H1 (cell line): ENCODE measurements around the gene ZNF232. TPM values are rescaled to one million over a fixed set of nuclear protein-coding genes. Genes with fewer than 3 reads are reported as not detected.

ENCODE experiments used
- ATF3 ChIP-seq: IDR thresholded peaks from 2 replicates; pipeline ENCODE4 v1.6.1; 2011; ENCODE audit warnings: low read depth, mild to moderate bottlenecking, low read length; ENCODE audit not compliant: insufficient read depth
- BACH1 ChIP-seq: IDR thresholded peaks from 2 replicates; pipeline ENCODE4 v1.6.1; 2012; ENCODE audit warnings: low read length, improper control_type of control experiment
- CHD2 ChIP-seq: IDR thresholded peaks from 2 replicates; pipeline ENCODE4 v1.6.1; 2012; ENCODE audit warnings: low read length, improper control_type of control experiment
- CHD7 ChIP-seq: fragments of 300-600 bp; sonication (generic); IDR thresholded peaks from 2 replicates; pipeline ENCODE4 v1.7.1; 2012; ENCODE audit warnings: low read length, moderate library complexity, mild to moderate bottlenecking, inconsistent platforms; ENCODE audit not compliant: insufficient replicate concordance
- JUN ChIP-seq: IDR thresholded peaks from 2 replicates; pipeline ENCODE4 v1.6.1; 2011; ENCODE audit warnings: low read depth, mild to moderate bottlenecking, improper control_type of control experiment, low read length
- SUZ12 ChIP-seq: fragments of 200-600 bp; sonication (generic); IDR thresholded peaks from 2 replicates; pipeline ENCODE4 v1.6.1; 2012; ENCODE audit warnings: mild to moderate bottlenecking, inconsistent platforms, low read length, moderate library complexity, mixed read lengths
- polyA plus RNA-seq, 7 experiments: library from polyadenylated mRNA; depleted of rRNA in 3 of 7; stranded (reverse) in 5 of 7; unstranded in 2 of 7; fragments of >200 nt in 5 of 7; fragments of 200-250 nt in 2 of 7; gene quantifications; 1 replicate in 5 of 7; 2 replicates in 1 of 7; 4 replicates in 1 of 7; pipeline versions ENCODE4 v1.2.1 to v1.2.3, GENCODE V29; 2011 to 2013; ENCODE audit warnings: missing spikeins in 2 of 7, mixed read lengths in 2 of 7
- total RNA-seq: library from RNA; stranded (reverse); fragmentation: NEBNext Ultra II Directional; extraction: Animal tissue kit (Norgen Biotek cat#: 25700); gene quantifications from 2 replicates; pipeline ENCODE4 v1.2.1, GENCODE V29; 2021

ZNF232 gene
- total and polyA plus RNA-seq, 2 of the 8 experiments (the other 6 are each of a cell fraction or from before 2014, with no cell fraction given): 11.1 to 41.0 TPM

- no peak for TF ChIP-seq CHD7
- TF ChIP-seq JUN: no peak
- TF ChIP-seq BACH1: no peak
- no peak for TF ChIP-seq SUZ12
- TF ChIP-seq ATF3: no peak
- no peak for TF ChIP-seq CHD2
Measured at GRCh38 chr17:5065227-5065744, 46.4 kb downstream of the ZNF232 start (continued).
